Hematopoietic multipotent progenitor cell treated with erythropoietin and hydrocortisone succinate and interleukin-3 and kit ligand, for 15 days (in vitro differentiated cells): ENCODE results near the gene GFI1.

Source experiments
- DNase-seq: peaks from one replicate; pipeline ENCODE4 v3.0.0-alpha.2; 2015; ENCODE audit warnings: low spot score

Gene GFI1

GRCh38 chr1:92488416-92488815 is 1.7 kb upstream of the GFI1 start:
- no peak for DNase-seq

- no peak for DNase-seq
Measured at GRCh38 chr1:92487078-92487605, 417 bp upstream of the GFI1 start.

- DNase-seq, result no peak
Measured at GRCh38 chr1:92485381-92486250, 1.1 kb downstream of the GFI1 start.

- DNase-seq, result no peak
Measured at GRCh38 chr1:92484472-92485380, 2.0 kb downstream of the GFI1 start.

- DNase-seq, result no peak
Measured at GRCh38 chr1:92483610-92484471, 2.9 kb downstream of the GFI1 start.

GRCh38 chr1:92482665-92483609 is 3.8 kb downstream of the GFI1 start:
- DNase-seq, result no peak

- no peak for DNase-seq
Measured at GRCh38 chr1:92481971-92482664, 4.6 kb downstream of the GFI1 start.

- no peak for DNase-seq
Measured at GRCh38 chr1:92481599-92481925, 5.2 kb downstream of the GFI1 start.

- DNase-seq, result no peak
Measured at GRCh38 chr1:92480813-92481598, 5.7 kb downstream of the GFI1 start.

GRCh38 chr1:92480200-92480812 is 6.4 kb downstream of the GFI1 start:
- DNase-seq, result no peak

- DNase-seq, result no peak
Measured at GRCh38 chr1:92479587-92479986, 7.1 kb downstream of the GFI1 start.

- no peak for DNase-seq
Measured at GRCh38 chr1:92478393-92478792, 8.3 kb downstream of the GFI1 start.

GRCh38 chr1:92476071-92476631 is 10.6 kb downstream of the GFI1 start:
- no peak for DNase-seq

- no peak for DNase-seq
Measured at GRCh38 chr1:92475029-92475428, 11.7 kb downstream of the GFI1 start.

- DNase-seq, result no peak
Measured at GRCh38 chr1:92473781-92474495, 12.8 kb downstream of the GFI1 start.

GRCh38 chr1:92470216-92470615 is 16.5 kb downstream of the GFI1 start:
- DNase-seq, result no peak

- no peak for DNase-seq
Measured at GRCh38 chr1:92466683-92467352, 19.9 kb downstream of the GFI1 start.
